Activated naive CD4-positive, alpha-beta T cell treated with anti-CD3 and anti-CD28 coated beads for 36 hours (primary cell): ENCODE measurements around the gene EXOSC7. TPM values are rescaled to one million over a fixed set of nuclear protein-coding genes. Genes with fewer than 3 reads are reported as not detected.
A peak's percentile ranks its signal among the peaks of the same experiment; 100 is the strongest.

Source experiments
- CTCF ChIA-PET: fragments of 350-600 bp; sonication (Branson Sonifier 250); formaldehyde crosslinking; loops from one replicate; lab custom pipeline; 2021; ENCODE audit warnings: antibody characterized with exemption; lab: Charles Lee
- DNase-seq: peaks from one replicate; pipeline ENCODE4 v3.0.0-alpha.2; 2020
- H3K27ac Mint-ChIP-seq: one replicate; pipeline ENCODE4 v1.8.0; 2021; ENCODE audit warnings: mild to moderate bottlenecking, mixed read lengths
- H3K27me3 Mint-ChIP-seq: one replicate; pipeline ENCODE4 v1.8.0; 2021; ENCODE audit warnings: low read depth, mixed read lengths
- H3K36me3 Mint-ChIP-seq: one replicate; pipeline ENCODE4 v1.8.0; 2021; ENCODE audit warnings: low read depth, mixed read lengths
- H3K4me1 Mint-ChIP-seq: one replicate; pipeline ENCODE4 v1.8.0; 2021; ENCODE audit warnings: low read depth, mixed read lengths
- H3K4me3 Mint-ChIP-seq: one replicate; pipeline ENCODE4 v1.8.0; 2021; ENCODE audit warnings: mild to moderate bottlenecking, moderate library complexity, mixed read lengths
- H3K9me3 Mint-ChIP-seq: one replicate; pipeline ENCODE4 v1.8.0; 2021; ENCODE audit warnings: mixed read lengths
- intact Hi-C: fragments of 100-400 bp; cut with micrococcal nuclease; formaldehyde crosslinking; loops from one replicate; pipeline ENCODE4 v1.15.1; 2023
- total RNA-seq, 2 experiments: library from RNA; stranded (reverse); gene quantifications; one replicate each; pipeline ENCODE4 v1.2.3, GENCODE V29; 2021

Gene EXOSC7
- 10 to 100 TPM; 61.4 to 64.7 TPM for total RNA-seq

GRCh38 chr3:44976002-44976815, at the start of gene EXOSC7, which contains the start of gene ZDHHC3:
Gene EXOSC7 (plus strand): TSS chr3:44976244. CDS start chr3:44976278, 34 bp downstream.
Gene ZDHHC3 (minus strand): TSS chr3:44976174. CDS start chr3:44959436, 16,738 bp downstream.
- no peaks in the 10 kb centered on the region for H3K27me3 Mint-ChIP-seq
- H3K27ac Mint-ChIP-seq, result peak within 1 kb of the TSS; percentile 84
- CTCF ChIA-PET, result interaction anchor here (1.0 to 1.7 kb wide), 6 partner anchors 11 to 64 kb away, joined by 3 to 4 read pairs (median 4); no protein-coding TSS in a partner anchor
- H3K4me3 Mint-ChIP-seq, result peak within 1 kb of the TSS; percentile 96
- H3K36me3 Mint-ChIP-seq, result peaks cover 6% of the 10 kb centered on the region
- H3K4me1 Mint-ChIP-seq, result peaks cover 59% of the 10 kb centered on the region
- intact Hi-C loops, result loop anchor here (1.0 to 2.0 kb wide), 4 partner anchors 20 to 638 kb away; partner anchors contain the start of genes LARS2, TCAIM and ZNF197
- H3K9me3 Mint-ChIP-seq, result no peaks in the 10 kb centered on the region
- peak; percentile 87 for DNase-seq

DNA sequence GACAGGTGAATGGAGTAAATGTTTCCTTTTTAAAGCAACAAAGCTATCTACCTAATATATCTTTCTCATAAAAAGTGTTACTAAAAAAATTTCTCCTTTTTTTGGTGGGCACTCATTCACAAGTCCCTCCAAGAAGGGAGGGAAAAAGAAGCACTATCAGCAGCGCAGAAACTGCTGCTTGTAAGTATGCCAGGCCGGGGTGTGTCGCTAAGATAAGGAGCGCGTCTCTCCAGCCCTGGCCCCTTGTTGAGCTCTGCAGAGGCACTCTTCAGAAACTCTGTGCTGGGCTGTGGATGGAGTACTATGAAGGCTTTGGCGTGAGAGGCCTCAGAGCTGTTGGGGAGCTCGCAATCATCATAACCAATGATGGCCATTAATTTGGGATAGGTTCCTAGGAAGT, 49.1 kb upstream of the EXOSC7 start:
- no peaks in the 10 kb centered on the region for H3K4me1 Mint-ChIP-seq
- no peaks in the 10 kb centered on the region for H3K9me3 Mint-ChIP-seq
- H3K27ac Mint-ChIP-seq, result no peak overlapping the region
- CTCF ChIA-PET, result interaction anchor here (0.6 to 1.0 kb wide), 2 partner anchors 13 to 14 kb away, joined by 3 to 4 read pairs; no protein-coding TSS in a partner anchor
- H3K36me3 Mint-ChIP-seq, result peaks cover 5% of the 10 kb centered on the region
- intact Hi-C loops, result no loop called here
- no peaks in the 10 kb centered on the region for H3K27me3 Mint-ChIP-seq
- no peak overlapping the region for H3K4me3 Mint-ChIP-seq
- no peak for DNase-seq

- Mint-ChIP-seq H3K27ac (no peak overlapping the region), H3K4me1 (no peaks in the 10 kb centered on the region), H3K27me3 (no peaks in the 10 kb centered on the region), H3K36me3 (peaks cover 6% of the 10 kb centered on the region), H3K4me3 (no peak overlapping the region), H3K9me3 (no peaks in the 10 kb centered on the region)
- intact Hi-C loops, result no loop called here
- CTCF ChIA-PET, result interaction anchor here (0.6 to 1.0 kb wide), 2 partner anchors 13 to 14 kb away, joined by 3 to 4 read pairs; no protein-coding TSS in a partner anchor
- DNase-seq, result no peak
These were observed 48.7 kb upstream of the EXOSC7 start for GRCh38 chr3:44927371-44927770.

DNA sequence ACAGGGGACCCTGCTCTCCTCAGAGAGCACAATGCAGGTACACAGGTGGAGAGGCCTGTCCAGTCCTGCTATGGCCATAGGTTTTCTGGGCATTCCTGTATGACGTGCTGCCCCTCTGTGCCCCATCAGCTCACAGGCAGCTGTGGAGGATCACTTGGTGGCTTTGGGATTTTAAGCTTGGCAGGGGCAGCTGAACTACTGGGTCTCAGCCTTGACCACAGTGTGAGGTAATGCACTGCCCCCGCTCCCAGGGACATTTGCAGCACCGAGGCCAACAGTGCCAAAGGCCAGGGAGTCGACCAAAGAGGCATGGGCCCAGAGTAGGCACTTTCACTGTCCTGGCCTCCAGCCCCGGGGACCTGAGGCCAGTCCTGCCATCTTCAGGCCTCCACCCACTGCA, 46.3 kb upstream of the EXOSC7 start:
- DNase-seq, result no peak
- intact Hi-C loops, result no loop called here
- Mint-ChIP-seq H3K9me3 (no peaks in the 10 kb centered on the region), H3K36me3 (peaks cover 8% of the 10 kb centered on the region), H3K4me3 (no peak overlapping the region), H3K27me3 (no peaks in the 10 kb centered on the region), H3K4me1 (no peaks in the 10 kb centered on the region), H3K27ac (no peak overlapping the region)
- CTCF ChIA-PET, result interaction anchor here (0.6 kb wide), 1 partner anchor 609 kb away, joined by 3 read pairs; no protein-coding TSS in a partner anchor

- Mint-ChIP-seq H3K9me3 (no peaks in the 10 kb centered on the region), H3K27me3 (no peaks in the 10 kb centered on the region), H3K36me3 (peaks cover 8% of the 10 kb centered on the region), H3K4me3 (no peak overlapping the region), H3K27ac (no peak overlapping the region), H3K4me1 (no peaks in the 10 kb centered on the region)
- CTCF ChIA-PET, result no interaction called here
- intact Hi-C loops, result no loop called here
- no peak for DNase-seq
These were observed 45.1 kb upstream of the EXOSC7 start for GRCh38 chr3:44930911-44931310.

DNA sequence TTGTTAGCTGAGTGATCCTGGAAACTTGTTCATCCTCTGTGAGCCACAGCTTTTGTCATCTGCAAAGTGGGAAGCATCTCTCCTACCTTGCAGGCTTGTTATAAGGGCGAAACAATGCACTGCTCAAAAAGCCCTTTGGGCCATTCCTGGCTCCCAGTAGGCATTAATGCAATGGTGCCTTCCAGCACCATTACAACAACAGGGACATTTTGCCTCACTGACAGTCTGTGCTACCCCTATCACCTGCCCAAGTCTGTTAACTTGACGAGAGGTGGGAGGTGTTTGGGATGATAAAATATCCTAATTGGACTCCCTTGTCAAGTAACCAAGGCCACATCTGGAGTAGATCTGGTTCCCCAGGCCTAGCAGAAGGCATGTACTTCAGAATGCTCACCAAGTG, 44.3 kb upstream of the EXOSC7 start:
- CTCF ChIA-PET, result no interaction called here
- no peak for DNase-seq
- Mint-ChIP-seq H3K4me1 (no peaks in the 10 kb centered on the region), H3K36me3 (peaks cover 16% of the 10 kb centered on the region), H3K27ac (no peak overlapping the region), H3K27me3 (no peaks in the 10 kb centered on the region), H3K4me3 (no peak overlapping the region), H3K9me3 (no peaks in the 10 kb centered on the region)
- intact Hi-C loops, result no loop called here

- CTCF ChIA-PET, result no interaction called here
- no peaks in the 10 kb centered on the region for H3K27me3 Mint-ChIP-seq
These were observed 43.8 kb upstream of the EXOSC7 start for GRCh38 chr3:44932271-44932670.

GRCh38 chr3:44932986-44933944, 42.8 kb upstream of the EXOSC7 start:
- H3K4me3 Mint-ChIP-seq, result no peak overlapping the region
- CTCF ChIA-PET, result interaction anchor here (0.6 kb wide), 1 partner anchor 817 kb away, joined by 3 read pairs; no protein-coding TSS in a partner anchor
- no peaks in the 10 kb centered on the region for H3K9me3 Mint-ChIP-seq
- DNase-seq, result no peak
- H3K27me3 Mint-ChIP-seq, result no peaks in the 10 kb centered on the region
- no peaks in the 10 kb centered on the region for H3K4me1 Mint-ChIP-seq
- intact Hi-C loops, result no loop called here
- H3K36me3 Mint-ChIP-seq, result peaks cover 17% of the 10 kb centered on the region
- H3K27ac Mint-ChIP-seq, result no peak overlapping the region

More at GRCh38 chr3:44932271-44932670, 43.8 kb upstream of the EXOSC7 start:
- Mint-ChIP-seq H3K36me3 (peaks cover 13% of the 10 kb centered on the region), H3K9me3 (no peaks in the 10 kb centered on the region), H3K4me3 (no peak overlapping the region), H3K27ac (no peak overlapping the region), H3K4me1 (no peaks in the 10 kb centered on the region)
- no peak for DNase-seq
- intact Hi-C loops, result no loop called here

DNA sequence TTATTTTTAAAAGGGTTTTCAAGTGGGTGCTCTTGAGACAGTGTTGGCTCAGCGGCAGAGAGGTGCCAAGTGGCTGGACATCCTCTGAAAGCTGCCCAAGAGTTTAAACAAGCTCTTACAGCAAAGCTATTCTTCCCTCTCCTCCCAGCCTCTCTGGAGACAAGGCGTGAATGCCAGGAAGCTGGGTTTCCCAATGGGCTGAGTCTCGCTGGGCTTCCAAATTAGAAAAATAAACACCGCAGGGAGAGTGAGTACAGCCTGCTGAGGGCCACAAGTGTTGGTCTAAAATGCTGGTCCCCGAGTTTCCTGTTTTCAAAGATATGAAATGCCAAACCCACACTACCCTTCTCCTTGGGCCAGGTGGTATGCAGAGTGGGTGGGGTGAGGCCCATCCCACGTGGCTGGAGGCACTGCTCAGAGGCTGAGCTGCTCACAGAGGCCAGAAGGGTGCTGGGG, 36.4 kb upstream of the EXOSC7 start:
- Mint-ChIP-seq H3K27me3 (no peaks in the 10 kb centered on the region), H3K4me1 (no peaks in the 10 kb centered on the region), H3K9me3 (no peaks in the 10 kb centered on the region), H3K27ac (no peak overlapping the region), H3K4me3 (no peak overlapping the region), H3K36me3 (peaks cover 24% of the 10 kb centered on the region)
- no peak for DNase-seq
- CTCF ChIA-PET, result no interaction called here
- intact Hi-C loops, result no loop called here

GRCh38 chr3:44942202-44942921, 33.7 kb upstream of the EXOSC7 start:
- intact Hi-C loops, result no loop called here
- no peak for DNase-seq
- Mint-ChIP-seq H3K36me3 (peaks cover 23% of the 10 kb centered on the region), H3K27me3 (no peaks in the 10 kb centered on the region), H3K9me3 (no peaks in the 10 kb centered on the region), H3K4me1 (no peaks in the 10 kb centered on the region), H3K27ac (no peak overlapping the region), H3K4me3 (no peak overlapping the region)
- CTCF ChIA-PET, result interaction anchor here (0.7 kb wide), 1 partner anchor 49 kb away, joined by 3 read pairs; no protein-coding TSS in a partner anchor

DNA sequence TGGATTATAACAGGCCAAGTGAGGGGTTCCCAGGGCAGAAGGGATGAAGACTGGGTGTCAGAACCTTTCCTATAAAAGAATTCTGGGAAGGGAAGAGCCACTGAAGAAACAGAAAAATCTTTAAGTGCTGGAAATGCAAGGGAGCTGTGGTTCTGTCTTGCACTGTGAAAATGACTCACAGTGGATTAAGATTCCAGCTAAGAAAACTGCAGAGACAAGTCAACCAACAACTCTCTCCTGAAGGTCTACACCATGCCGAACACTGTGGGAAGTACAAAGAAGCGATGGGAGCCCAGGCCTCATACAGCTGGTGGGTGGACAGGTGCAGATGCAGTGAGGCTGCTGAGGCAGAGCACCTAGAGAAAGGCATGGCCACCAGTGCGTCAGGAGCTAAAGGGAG, 27.8 kb upstream of the EXOSC7 start:
- CTCF ChIA-PET, result no interaction called here
- intact Hi-C loops, result no loop called here
- no peaks in the 10 kb centered on the region for H3K9me3 Mint-ChIP-seq

More for the DNA sequence above, 27.8 kb upstream of the EXOSC7 start:
- no peak overlapping the region for H3K4me3 Mint-ChIP-seq
- no peak for DNase-seq
- H3K4me1 Mint-ChIP-seq, result no peaks in the 10 kb centered on the region
- no peaks in the 10 kb centered on the region for H3K27me3 Mint-ChIP-seq
- no peak overlapping the region for H3K27ac Mint-ChIP-seq
- peaks cover 11% of the 10 kb centered on the region for H3K36me3 Mint-ChIP-seq
